H9 (cell line): ENCODE data around the gene CYBA. TPM values are rescaled to one million over a fixed set of nuclear protein-coding genes. Genes with fewer than 3 reads are reported as not detected.

ENCODE experiments used
- DNase-seq: peaks from one replicate; pipeline ENCODE4 v3.0.0-alpha.2; 2017
- H2AFZ ChIP-seq: one replicate; pipeline ENCODE4 v1.6.1; 2013; ENCODE audit warnings: mild to moderate bottlenecking, low read length, control low read depth, moderate library complexity
- H2AK5ac ChIP-seq: 2 replicates; pipeline ENCODE4 v1.6.1; 2013; ENCODE audit warnings: low read length, control low read depth, mixed read lengths; ENCODE audit not compliant: insufficient read length
- H2BK120ac ChIP-seq: one replicate; pipeline ENCODE4 v1.6.1; 2013; ENCODE audit warnings: low read depth, mild to moderate bottlenecking, low read length, control low read depth, inconsistent platforms; ENCODE audit not compliant: poor library complexity, severe bottlenecking
- H2BK12ac ChIP-seq: 2 replicates; pipeline ENCODE4 v1.6.1; 2013; ENCODE audit warnings: low read length, control low read depth, mixed read lengths, low read depth; ENCODE audit not compliant: insufficient read length
- H2BK15ac ChIP-seq: 2 replicates; pipeline ENCODE4 v1.6.1; 2013; ENCODE audit warnings: low read depth, low read length, control low read depth
- H2BK20ac ChIP-seq: one replicate; pipeline ENCODE4 v1.6.1; 2013; ENCODE audit warnings: low read depth, mild to moderate bottlenecking, low read length, control low read depth, inconsistent platforms; ENCODE audit not compliant: poor library complexity, severe bottlenecking
- H2BK5ac ChIP-seq: 2 replicates; pipeline ENCODE4 v1.6.1; 2013; ENCODE audit warnings: low read length, control low read depth, mixed read lengths; ENCODE audit not compliant: insufficient read length
- H3K14ac ChIP-seq: 2 replicates; pipeline ENCODE4 v1.6.1; 2013; ENCODE audit warnings: low read length, control low read depth; ENCODE audit not compliant: insufficient read depth
- H3K18ac ChIP-seq: 2 replicates; pipeline ENCODE4 v1.6.1; 2013; ENCODE audit warnings: low read depth, mild to moderate bottlenecking, mixed read lengths, low read length, control low read depth; ENCODE audit not compliant: insufficient read length
- H3K23ac ChIP-seq: 2 replicates; pipeline ENCODE4 v1.6.1; 2013; ENCODE audit warnings: low read length, control low read depth, mixed read lengths, low read depth; ENCODE audit not compliant: insufficient read length
- H3K23me2 ChIP-seq: 2 replicates; pipeline ENCODE4 v1.6.1; 2013; ENCODE audit warnings: low read depth, mild to moderate bottlenecking, mixed read lengths, low read length, control low read depth; ENCODE audit not compliant: insufficient read length, poor library complexity, severe bottlenecking
- H3K27ac ChIP-seq: 2 replicates; pipeline ENCODE4 v1.5.1; 2013; ENCODE audit warnings: low read length, control low read depth, mixed read lengths, low read depth; ENCODE audit not compliant: insufficient read length
- H3K27me3 ChIP-seq: 2 replicates; pipeline ENCODE4 v1.6.1; 2013; ENCODE audit warnings: low read length, control low read depth, inconsistent platforms; ENCODE audit not compliant: insufficient read depth
- H3K4ac ChIP-seq: 2 replicates; pipeline ENCODE4 v1.6.1; 2013; ENCODE audit warnings: low read depth, mild to moderate bottlenecking, control low read depth, inconsistent platforms, low read length, moderate library complexity
- H3K4me1 ChIP-seq: 2 replicates; pipeline ENCODE4 v1.6.1; 2013; ENCODE audit warnings: low read length, control low read depth, inconsistent platforms; ENCODE audit not compliant: insufficient read depth
- H3K4me2 ChIP-seq: 2 replicates; pipeline ENCODE4 v1.6.1; 2013; ENCODE audit warnings: low read length, control low read depth, mixed read lengths; ENCODE audit not compliant: insufficient read length, insufficient read depth
- H3K56ac ChIP-seq: 2 replicates; pipeline ENCODE4 v1.6.1; 2013; ENCODE audit warnings: low read depth, mild to moderate bottlenecking, mixed read lengths, low read length, control low read depth; ENCODE audit not compliant: insufficient read length
- H3K79me1 ChIP-seq: 2 replicates; pipeline ENCODE4 v1.6.1; 2013; ENCODE audit warnings: low read depth, mild to moderate bottlenecking, moderate library complexity, low read length, control low read depth, inconsistent platforms; ENCODE audit not compliant: insufficient read depth, poor library complexity, severe bottlenecking
- H3K79me2 ChIP-seq: 2 replicates; pipeline ENCODE4 v1.6.1; 2013; ENCODE audit warnings: low read length, control low read depth, inconsistent platforms; ENCODE audit not compliant: insufficient read depth
- H3K9ac ChIP-seq: 2 replicates; pipeline ENCODE4 v1.6.1; 2013; ENCODE audit warnings: low read length, control low read depth, mixed read lengths; ENCODE audit not compliant: insufficient read length; ENCODE audit errors: extremely low read depth
- H3K9me3 ChIP-seq: one replicate; pipeline ENCODE4 v1.6.1; 2013; ENCODE audit warnings: low read depth, low read length, inconsistent platforms; ENCODE audit not compliant: control insufficient read depth
- H3T11ph ChIP-seq: one replicate; pipeline ENCODE4 v1.6.1; 2013; ENCODE audit warnings: mild to moderate bottlenecking, low read length, control low read depth, inconsistent platforms
- H4K20me1 ChIP-seq: one replicate; pipeline ENCODE4 v1.6.1; 2013; ENCODE audit not compliant: control insufficient read depth, insufficient read length, insufficient read depth
- H4K5ac ChIP-seq: 2 replicates; pipeline ENCODE4 v1.6.1; 2013; ENCODE audit warnings: low read depth, mild to moderate bottlenecking, mixed read lengths, low read length, control low read depth; ENCODE audit not compliant: insufficient read length
- H4K8ac ChIP-seq: replicated peaks from 2 replicates; pipeline ENCODE4 v1.6.1; 2013; ENCODE audit warnings: low read length, control low read depth, mixed read lengths, low read depth; ENCODE audit not compliant: insufficient read length
- H4K91ac ChIP-seq: 2 replicates; pipeline ENCODE4 v1.6.1; 2013; ENCODE audit warnings: low read depth, mild to moderate bottlenecking, moderate library complexity, mixed read lengths, low read length, control low read depth; ENCODE audit not compliant: insufficient read length
- H3K27ac Mint-ChIP-seq, 3 experiments: 2 replicates in 2 of 3; 3 replicates in 1 of 3; pipeline ENCODE4 v1.8.0; 2020 to 2021; ENCODE audit warnings: mixed read lengths in 3 of 3, mild to moderate bottlenecking in 1 of 3, moderate library complexity in 1 of 3
- H3K27me3 Mint-ChIP-seq: 2 replicates; pipeline ENCODE4 v1.8.0; 2021; ENCODE audit warnings: low read depth, mild to moderate bottlenecking, moderate library complexity, mixed read lengths
- H3K36me3 Mint-ChIP-seq, 3 experiments: 2 replicates in 2 of 3; 3 replicates in 1 of 3; pipeline ENCODE4 v1.8.0; 2020 to 2021; ENCODE audit warnings: low read depth in 3 of 3, mixed read lengths in 3 of 3; ENCODE audit not compliant: insufficient read depth in 1 of 3
- H3K4me1 Mint-ChIP-seq, 2 experiments: 2 replicates each; pipeline ENCODE4 v1.8.0; 2020; ENCODE audit warnings: mixed read lengths in 2 of 2
- H3K4me3 Mint-ChIP-seq, 2 experiments: 2 replicates in 1 of 2; 3 replicates in 1 of 2; pipeline ENCODE4 v1.8.0; 2020 to 2021; ENCODE audit warnings: mild to moderate bottlenecking in 2 of 2, mixed read lengths in 2 of 2, moderate library complexity in 1 of 2
- H3K9me3 Mint-ChIP-seq, 2 experiments: 2 replicates in 1 of 2; 3 replicates in 1 of 2; pipeline ENCODE4 v1.8.0; 2020; ENCODE audit warnings: mild to moderate bottlenecking in 2 of 2, mixed read lengths in 2 of 2, moderate library complexity in 1 of 2
- WGBS: extraction: QIAGEN DNeasy Blood & Tissue Kit; methylation state at CpG from one replicate; pipeline ENCODE4 v1.1.7; 2013; ENCODE audit warnings: missing lambda C conversion rate, low lambda C conversion rate, mixed read lengths; ENCODE audit not compliant: insufficient read length; ENCODE audit errors: extremely low coverage; 5-methylcytosine and 5-hydroxymethylcytosine counted together
- total RNA-seq: library from RNA; stranded (reverse); gene quantifications from 2 replicates; pipeline ENCODE4 v1.2.1, GENCODE V29; 2021
- TF ChIP-seq, protein P1 (sequence below): fragments of 200-600 bp; sonication (generic); conservative IDR thresholded peaks from 3 replicates; pipeline ENCODE4 v1.8.0; 2021; ENCODE audit warnings: antibody characterized with exemption, mild to moderate bottlenecking

The CYBA gene
- total RNA-seq, 1 experiment from 2014 or later = 153 TPM

DNA sequence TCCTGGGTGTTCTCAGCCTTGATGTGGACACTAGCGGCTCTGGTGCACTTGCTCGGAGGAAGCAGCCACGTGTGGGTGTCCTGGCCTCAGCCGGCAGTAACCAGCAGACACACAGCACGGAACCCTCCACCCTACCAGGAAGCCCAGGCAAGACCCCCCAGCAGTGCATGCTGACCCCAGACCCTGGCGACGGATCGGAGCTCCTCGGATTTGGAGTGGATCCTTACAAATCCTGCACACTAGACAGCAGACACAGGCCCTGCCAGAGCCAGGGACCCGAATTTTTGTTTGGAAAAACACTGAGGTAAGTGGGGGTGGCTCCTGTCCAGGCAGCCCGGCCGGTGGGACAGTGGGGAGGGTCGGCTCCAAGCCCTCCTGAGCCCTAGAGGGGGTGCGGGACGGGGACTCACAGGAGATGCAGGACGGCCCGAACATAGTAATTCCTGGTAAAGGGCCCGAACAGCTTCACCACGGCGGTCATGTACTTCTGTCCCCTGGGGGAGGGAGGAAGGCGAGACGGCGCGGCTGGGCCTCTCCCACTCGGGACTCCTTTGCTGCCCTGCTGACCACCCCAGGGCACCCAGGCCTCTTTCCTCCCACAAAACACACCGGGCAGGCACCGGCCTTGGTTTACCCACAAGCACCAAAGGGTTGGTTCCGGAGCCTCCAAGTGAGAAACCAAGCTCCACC, 4.4 kb downstream of the CYBA start:
- no peak overlapping the region for H4K5ac ChIP-seq
- WGBS = no CpG with 5 or more reads among the region's 28 CpGs

More for the DNA sequence above, 4.4 kb downstream of the CYBA start:
- H3K4me1 ChIP-seq = no peaks in the 10 kb centered on the region; the same call in 1 of the 2 replicates
- no peak overlapping the region for H2AK5ac ChIP-seq
- DNase-seq = no peak
- no peak overlapping the region for H2BK20ac ChIP-seq
- H4K20me1 ChIP-seq = no peaks in the 10 kb centered on the region
- Mint-ChIP-seq H3K4me3 (no peak overlapping the region), H3K4me1 (peaks cover 8 to 11% of the 10 kb centered on the region in 2 experiments), H3K27me3 (peaks cover 1% of the 10 kb centered on the region; the same call in 1 of the 2 replicates), H3K9me3 (no peaks in the 10 kb centered on the region; a peak in 1 of 5 replicates), H3K36me3 (peaks cover 8 to 20% (median 20%) of the 10 kb centered on the region in 3 experiments; a peak in 6 of 7 replicates), H3K27ac (peak overlapping the region in 1 of 3 experiments; percentile 52; a peak in 1 of 7 replicates)
- no peak overlapping the region for H3K18ac ChIP-seq
- no peak overlapping the region for H3K14ac ChIP-seq
- no peak overlapping the region for H4K91ac ChIP-seq
- H2AFZ ChIP-seq = no peak overlapping the region
- H2BK120ac ChIP-seq = no peak overlapping the region
- peaks cover 3% of the 10 kb centered on the region for H3K79me1 ChIP-seq
- TF ChIP-seq, protein P1, sequence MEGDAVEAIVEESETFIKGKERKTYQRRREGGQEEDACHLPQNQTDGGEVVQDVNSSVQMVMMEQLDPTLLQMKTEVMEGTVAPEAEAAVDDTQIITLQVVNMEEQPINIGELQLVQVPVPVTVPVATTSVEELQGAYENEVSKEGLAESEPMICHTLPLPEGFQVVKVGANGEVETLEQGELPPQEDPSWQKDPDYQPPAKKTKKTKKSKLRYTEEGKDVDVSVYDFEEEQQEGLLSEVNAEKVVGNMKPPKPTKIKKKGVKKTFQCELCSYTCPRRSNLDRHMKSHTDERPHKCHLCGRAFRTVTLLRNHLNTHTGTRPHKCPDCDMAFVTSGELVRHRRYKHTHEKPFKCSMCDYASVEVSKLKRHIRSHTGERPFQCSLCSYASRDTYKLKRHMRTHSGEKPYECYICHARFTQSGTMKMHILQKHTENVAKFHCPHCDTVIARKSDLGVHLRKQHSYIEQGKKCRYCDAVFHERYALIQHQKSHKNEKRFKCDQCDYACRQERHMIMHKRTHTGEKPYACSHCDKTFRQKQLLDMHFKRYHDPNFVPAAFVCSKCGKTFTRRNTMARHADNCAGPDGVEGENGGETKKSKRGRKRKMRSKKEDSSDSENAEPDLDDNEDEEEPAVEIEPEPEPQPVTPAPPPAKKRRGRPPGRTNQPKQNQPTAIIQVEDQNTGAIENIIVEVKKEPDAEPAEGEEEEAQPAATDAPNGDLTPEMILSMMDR = no peak
- H4K8ac ChIP-seq = no peak overlapping the region
- H3K27ac ChIP-seq = no peak overlapping the region
- H3K23ac ChIP-seq = no peak overlapping the region
- peaks cover 16% of the 10 kb centered on the region for H3K23me2 ChIP-seq
- no peak overlapping the region for H3K56ac ChIP-seq
- H3T11ph ChIP-seq = no peak overlapping the region
- no peak overlapping the region for H3K9ac ChIP-seq
- H2BK12ac ChIP-seq = no peak overlapping the region
- H3K27me3 ChIP-seq = no peaks in the 10 kb centered on the region
- H2BK5ac ChIP-seq = no peak overlapping the region
- H3K9me3 ChIP-seq = no peaks in the 10 kb centered on the region
- H2BK15ac ChIP-seq = no peak overlapping the region
- no peak overlapping the region for H3K4ac ChIP-seq
- H3K79me2 ChIP-seq = no peaks in the 10 kb centered on the region
- no peak overlapping the region for H3K4me2 ChIP-seq
